ENCODE measurements around the gene VPS33B. TPM values are rescaled to one million over a fixed set of nuclear protein-coding genes. Genes with fewer than 3 reads are reported as not detected.

VPS33B gene
- total RNA-seq, 1 donor from 2014 or later = 4.8 TPM

GRCh38 chr15:90994417-90995311, 27.7 kb downstream of the VPS33B start, which contains the start of gene PRC1:
Gene PRC1, minus strand, starts transcription at chr15:90994535. Its CDS starts 118 bp downstream, at chr15:90994417.
- Histone ChIP-seq H3K4me3 (peak within 1 kb of the TSS; percentile 92), H3K27ac (replicated peaks) (peak within 1 kb of the TSS; percentile 91), H3K4me1 (peaks cover 21% of the 10 kb centered on the region), H3K36me3 (peaks cover 19% of the 10 kb centered on the region), H3K27me3 (ENCODE audit: low read depth) (no peaks in the 10 kb centered on the region), H3K9me3 (replicated peaks) (no peaks in the 10 kb centered on the region)
- DNase-seq = peak; percentile 99
- intact Hi-C loops (cut with micrococcal nuclease) = no loop called here
- no peak for TF ChIP-seq CTCF (IDR thresholded peaks at IDR 0.05; ENCODE audit: borderline replicate concordance)

GRCh38 chr15:90994059-90994416, 28.4 kb downstream of the VPS33B start:
- intact Hi-C loops (cut with micrococcal nuclease) = no loop called here
- TF ChIP-seq CTCF (IDR thresholded peaks at IDR 0.05; ENCODE audit: borderline replicate concordance) = no peak
- Histone ChIP-seq H3K27ac (replicated peaks) (peak overlapping the region; percentile 91), H3K4me1 (peaks cover 21% of the 10 kb centered on the region), H3K36me3 (peaks cover 13% of the 10 kb centered on the region), H3K4me3 (peak overlapping the region; percentile 92), H3K27me3 (ENCODE audit: low read depth) (no peaks in the 10 kb centered on the region), H3K9me3 (replicated peaks) (no peaks in the 10 kb centered on the region)
- DNase-seq = no peak

DNA sequence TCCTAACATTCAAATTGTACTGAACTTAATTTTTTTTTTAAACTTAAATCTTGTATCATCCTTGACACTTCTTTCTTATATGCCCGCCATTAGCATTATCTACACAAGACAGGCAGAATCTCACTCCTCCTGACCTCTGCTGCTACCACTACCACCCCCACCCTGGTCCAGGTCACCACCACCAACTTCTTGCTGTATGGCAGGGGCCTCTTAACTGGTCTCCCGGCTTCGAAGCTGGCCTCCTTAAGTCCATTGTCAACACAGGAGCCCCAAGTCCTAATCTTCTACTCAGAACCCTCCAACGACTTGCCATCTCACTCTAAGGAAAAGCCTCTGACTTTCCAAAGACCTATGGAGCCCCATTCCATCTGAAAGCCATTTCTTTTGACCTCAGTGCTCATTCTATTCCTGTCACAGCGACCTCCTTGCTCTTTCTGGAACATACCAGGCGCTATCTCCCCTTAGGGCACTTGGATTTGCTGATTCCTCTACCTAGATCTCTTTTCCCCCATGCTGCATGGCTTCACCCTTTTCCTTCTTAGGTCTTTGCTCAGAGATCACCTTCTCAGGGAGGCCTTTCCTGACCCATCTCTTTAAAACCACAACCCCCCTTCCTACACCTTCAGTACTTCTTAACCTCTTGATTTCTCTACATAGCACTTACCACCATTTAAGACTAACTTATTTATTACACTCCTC, 30.7 kb downstream of the VPS33B start:
- intact Hi-C loops (cut with micrococcal nuclease) = no loop called here
- H3K4me3 ChIP-seq = no peak overlapping the region
- peaks cover 21% of the 10 kb centered on the region for H3K4me1 ChIP-seq
- no peaks in the 10 kb centered on the region for H3K27me3 ChIP-seq (ENCODE audit: low read depth)
- no peak for TF ChIP-seq CTCF (IDR thresholded peaks at IDR 0.05; ENCODE audit: borderline replicate concordance)
- DNase-seq = no peak
- no peaks in the 10 kb centered on the region for H3K36me3 ChIP-seq
- H3K9me3 ChIP-seq (replicated peaks) = no peaks in the 10 kb centered on the region
- no peak overlapping the region for H3K27ac ChIP-seq (replicated peaks)

- DNase-seq = no peak
- Histone ChIP-seq H3K27ac (replicated peaks) (no peak overlapping the region), H3K9me3 (replicated peaks) (no peaks in the 10 kb centered on the region), H3K27me3 (ENCODE audit: low read depth) (no peaks in the 10 kb centered on the region), H3K4me1 (peaks cover 21% of the 10 kb centered on the region), H3K36me3 (no peaks in the 10 kb centered on the region), H3K4me3 (no peak overlapping the region)
- no peak for TF ChIP-seq CTCF (IDR thresholded peaks at IDR 0.05; ENCODE audit: borderline replicate concordance)
- intact Hi-C loops (cut with micrococcal nuclease) = no loop called here
These were observed 31.9 kb downstream of the VPS33B start for GRCh38 chr15:90990446-90990845.

DNA sequence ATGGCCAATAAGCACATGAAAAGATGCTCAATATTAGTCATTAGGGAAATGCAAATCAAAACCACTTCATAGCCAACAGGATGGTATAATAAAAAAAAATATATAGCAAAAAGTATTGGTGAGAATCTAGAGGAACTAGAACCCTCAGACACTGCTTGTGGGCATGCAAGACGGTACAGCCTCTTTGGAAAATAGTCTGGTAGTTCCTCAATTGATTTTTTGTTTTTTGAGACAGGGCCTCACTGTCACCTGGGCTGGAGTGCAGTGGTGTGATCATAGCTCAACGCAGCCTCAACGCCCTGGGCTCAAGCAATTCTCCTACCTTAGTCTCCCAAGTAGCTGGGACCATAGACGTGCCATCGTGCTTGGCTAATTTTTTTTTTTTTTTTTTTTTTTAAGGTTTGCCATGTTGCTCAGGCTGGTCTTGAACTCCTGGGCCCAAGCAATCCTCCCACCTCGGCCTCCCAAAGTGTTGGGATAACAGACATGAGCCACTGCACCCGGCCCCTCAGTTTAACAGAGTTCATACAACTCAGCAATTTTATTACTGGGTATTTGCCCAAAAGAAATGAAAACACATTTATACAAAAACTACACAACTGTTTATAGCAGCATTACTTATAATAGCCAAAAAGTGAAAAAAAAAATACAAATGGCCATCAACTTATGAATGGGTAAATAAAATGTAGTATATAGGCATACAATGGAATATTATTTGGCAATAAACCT, 33.2 kb downstream of the VPS33B start:
- intact Hi-C loops (cut with micrococcal nuclease) = no loop called here
- Histone ChIP-seq H3K36me3 (no peaks in the 10 kb centered on the region), H3K4me1 (peaks cover 11% of the 10 kb centered on the region), H3K27ac (replicated peaks) (no peak overlapping the region), H3K4me3 (no peak overlapping the region), H3K9me3 (replicated peaks) (no peaks in the 10 kb centered on the region), H3K27me3 (ENCODE audit: low read depth) (no peaks in the 10 kb centered on the region)
- no peak for DNase-seq
- TF ChIP-seq CTCF (IDR thresholded peaks at IDR 0.05; ENCODE audit: borderline replicate concordance) = no peak
